DMS114 treated with DMSO at 0.1 percent for 48 hours (cell line): Measurements from ENCODE around the gene RER1.

Source experiments
- DNase-seq: peaks from one replicate; lab custom pipeline; 2025; ENCODE audit not compliant: unreplicated experiment; lab: John Stamatoyannopoulos, UW

Gene RER1

DNA sequence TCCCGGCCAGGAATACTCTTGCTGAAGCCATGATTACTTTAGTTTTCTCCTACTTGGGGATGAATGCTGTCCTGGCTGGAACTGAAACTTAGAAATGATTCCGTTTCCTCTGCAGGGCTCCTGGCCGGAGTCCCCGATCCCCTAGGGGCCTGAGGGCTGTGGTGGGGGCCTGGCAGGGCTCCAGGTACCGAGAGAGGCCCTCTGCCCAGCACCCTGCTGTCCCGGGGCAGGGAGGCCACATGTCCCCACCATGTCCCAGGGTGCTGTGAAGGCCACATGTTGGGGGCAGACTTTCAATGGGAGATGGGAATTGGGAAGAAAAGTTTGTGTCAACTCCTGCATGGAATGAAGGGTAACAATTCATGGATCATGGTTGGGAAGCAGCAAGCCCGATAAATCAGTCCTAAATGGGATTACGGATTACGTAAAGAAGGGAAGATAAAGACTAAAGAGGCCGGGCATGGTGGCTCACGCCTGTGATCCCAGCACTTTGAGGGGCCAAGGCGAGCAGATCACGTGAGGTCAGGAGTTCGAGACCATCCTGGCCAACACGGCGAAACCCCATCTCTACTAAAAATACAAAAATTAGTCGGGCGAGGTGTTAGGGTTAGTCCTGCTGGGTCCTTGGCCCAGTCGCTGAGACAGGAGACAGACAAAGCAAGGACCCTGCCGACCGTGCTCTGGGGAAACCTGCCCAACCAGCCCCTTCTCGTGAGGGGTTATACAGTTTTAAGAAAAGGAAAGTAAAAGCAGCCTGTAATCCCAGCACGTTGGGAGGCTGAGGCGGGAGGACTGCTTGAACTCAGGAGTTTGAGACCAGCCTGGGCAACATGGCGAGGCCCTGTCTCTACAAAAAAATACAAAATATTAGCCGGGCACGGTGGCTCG is 37.8 kb upstream of the RER1 start:
- DNase-seq = no peak

DNA sequence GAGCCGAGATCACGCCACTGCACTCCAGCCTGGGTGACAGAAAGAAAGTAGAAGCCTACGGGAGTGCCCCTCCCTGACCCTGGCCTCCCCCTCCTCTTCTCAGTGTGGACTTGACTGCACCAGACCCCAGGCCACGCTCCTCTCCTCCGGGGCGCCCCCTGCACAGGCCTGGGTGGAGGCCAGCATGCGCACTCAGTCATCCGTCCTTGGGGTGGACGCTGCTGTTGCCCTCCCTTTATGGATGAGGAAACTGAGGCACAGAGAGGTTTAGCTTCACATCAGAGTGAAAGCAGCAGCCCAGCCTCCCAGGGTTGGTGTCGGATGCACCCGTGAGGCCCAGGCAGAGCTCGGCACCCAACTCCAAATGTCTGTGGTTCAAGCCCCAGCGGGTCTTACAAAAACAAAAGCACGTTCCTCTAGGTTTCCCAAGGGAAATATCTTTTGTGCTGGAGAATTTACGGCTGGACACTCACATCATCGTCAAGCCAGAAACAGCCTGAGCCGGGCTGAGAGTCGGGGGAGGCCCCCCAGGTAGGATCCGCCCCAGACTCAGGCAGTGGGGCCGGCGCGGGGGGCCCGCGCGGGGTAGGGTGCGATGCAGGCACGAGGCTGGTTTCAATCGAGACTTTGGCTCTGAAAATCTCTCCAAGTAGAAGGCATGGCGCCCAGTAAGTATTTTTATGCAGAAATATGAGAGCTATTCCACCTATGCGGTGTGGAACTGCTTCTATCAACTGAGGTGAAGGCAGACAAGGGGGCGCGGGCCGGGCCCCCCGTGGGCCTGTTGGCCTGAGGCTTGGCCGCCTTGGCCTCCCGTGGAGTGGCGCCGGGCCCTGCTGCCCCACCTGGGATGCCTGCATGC is 36.9 kb upstream of the RER1 start:
- DNase-seq = no peak

DNA sequence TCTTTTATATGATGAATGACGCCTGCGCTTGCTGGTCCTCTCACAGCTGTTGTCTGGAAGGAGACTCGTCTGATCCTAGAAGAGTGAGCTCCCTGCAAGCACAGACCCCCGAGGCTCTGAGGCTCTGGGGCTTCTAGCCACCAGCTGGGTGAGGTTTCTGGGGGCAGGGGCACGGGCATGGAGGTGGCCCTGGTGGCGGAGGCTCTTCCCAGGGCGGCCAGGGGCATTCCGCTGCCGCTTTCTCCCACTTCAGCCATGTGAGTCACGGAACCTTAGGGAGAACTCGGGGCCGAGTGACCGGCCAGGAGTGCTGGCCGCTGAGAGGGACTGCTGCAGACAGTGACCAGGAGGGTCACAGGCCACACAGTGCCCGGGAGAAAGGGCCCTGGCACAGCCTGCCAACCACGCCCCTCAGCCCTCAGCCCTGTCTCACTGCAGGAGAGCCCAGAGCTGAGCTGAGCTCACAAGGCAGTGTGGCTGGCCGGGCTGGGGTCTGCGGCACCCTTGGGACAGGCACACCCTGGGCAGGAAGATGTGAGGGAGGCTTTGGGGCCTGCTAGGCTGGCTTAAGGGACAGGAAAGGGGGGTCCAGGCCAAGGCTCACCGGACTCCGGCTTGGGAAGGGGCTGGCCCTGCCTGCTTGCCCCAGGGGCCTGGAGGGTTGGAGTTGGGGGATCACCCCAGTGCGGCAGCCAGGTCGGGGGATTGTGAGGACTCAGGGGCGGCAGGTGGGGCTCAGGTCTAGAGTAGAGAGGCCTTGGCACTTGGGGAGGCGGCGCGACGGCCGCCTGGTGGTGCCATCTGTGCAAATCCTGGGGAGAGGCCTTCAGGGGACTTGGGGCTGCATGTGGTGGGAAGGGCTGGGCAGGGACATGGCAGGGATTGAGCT is 36.0 kb upstream of the RER1 start:
- DNase-seq = no peak

DNA sequence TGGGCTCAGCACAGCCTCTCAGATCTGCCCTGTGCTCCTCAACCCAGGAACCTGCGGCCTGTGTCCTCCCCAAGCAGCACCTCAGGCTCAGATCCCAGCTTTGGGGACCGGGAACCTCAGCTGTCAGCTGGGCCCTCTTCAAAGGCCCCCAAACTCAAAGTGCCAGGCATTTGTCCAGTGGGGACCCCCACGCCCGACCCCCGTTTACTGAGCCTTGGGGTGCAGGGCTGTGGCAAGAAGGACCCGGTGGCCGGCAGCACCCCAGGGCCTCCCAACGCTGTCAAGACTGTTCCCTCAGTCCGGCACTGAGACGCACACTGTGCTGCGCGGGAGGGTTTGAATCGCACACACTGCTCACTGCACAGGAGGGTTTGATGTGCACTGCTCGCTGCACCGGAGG is 35.2 kb upstream of the RER1 start:
- no peak for DNase-seq

DNA sequence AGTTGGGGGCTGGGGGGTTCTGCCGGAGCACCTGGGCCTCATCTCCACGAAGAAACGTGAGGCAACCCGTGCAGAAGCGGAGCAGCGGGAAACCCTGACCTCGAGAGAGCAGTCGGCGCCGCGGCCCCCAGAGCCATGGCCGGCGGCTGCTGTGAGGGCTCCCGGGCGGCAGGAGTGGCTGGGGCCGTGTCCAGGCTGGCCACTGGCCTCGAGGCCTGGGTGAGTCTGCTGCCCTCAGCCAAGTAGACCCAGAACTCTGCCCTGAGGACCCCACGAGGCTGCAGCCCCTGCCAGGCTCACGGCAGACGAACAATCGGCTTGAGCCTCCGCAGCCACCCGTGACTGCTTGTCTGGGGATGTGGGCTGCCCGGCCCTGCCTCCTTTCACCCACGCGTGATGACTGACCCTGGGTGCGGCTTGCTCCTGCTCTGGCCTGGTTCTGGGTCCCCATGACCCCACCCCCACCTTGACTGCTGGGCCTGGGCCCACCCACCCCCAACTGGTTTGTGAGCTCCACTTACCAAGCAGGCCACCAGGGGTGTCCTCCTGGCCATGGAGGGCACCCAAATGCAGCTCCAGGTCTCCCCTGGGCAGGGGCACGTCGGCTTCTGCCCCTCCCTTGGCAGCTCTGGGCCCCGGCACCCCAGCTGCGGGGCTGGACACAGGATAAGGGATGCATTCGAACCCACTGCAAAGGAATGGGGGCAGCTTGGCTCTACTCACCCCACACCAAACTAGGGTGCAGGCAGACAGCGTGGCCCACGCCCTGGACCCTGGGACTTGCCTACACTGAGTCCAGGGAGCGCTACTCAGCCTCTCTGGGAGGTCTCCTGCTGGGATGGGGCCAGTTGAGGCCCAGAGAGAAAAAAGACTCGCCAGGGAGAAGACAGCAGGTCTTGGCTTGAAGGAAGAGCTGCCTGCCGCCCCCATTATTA is 34.5 kb upstream of the RER1 start:
- DNase-seq = no peak

DNA sequence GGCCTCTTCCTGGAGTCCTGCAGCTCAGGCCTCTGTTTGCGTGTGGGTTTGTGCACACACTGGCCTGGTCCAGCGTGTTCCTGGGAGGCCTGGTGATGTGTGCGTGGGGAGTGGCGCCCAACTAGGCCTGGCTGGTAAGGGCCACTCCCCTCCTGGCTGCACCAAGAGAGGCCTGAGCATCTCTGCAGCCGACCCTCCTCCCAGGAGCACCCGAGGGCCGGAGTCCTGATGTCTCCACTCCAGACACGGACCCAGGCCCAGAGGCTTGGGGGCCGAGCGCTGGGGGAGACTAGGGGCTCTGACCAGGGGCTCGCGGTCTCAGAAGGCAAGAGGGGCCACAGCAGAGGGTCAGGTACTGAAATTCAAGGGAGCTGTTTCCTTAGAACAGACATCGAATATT is 33.6 kb upstream of the RER1 start:
- no peak for DNase-seq

DNA sequence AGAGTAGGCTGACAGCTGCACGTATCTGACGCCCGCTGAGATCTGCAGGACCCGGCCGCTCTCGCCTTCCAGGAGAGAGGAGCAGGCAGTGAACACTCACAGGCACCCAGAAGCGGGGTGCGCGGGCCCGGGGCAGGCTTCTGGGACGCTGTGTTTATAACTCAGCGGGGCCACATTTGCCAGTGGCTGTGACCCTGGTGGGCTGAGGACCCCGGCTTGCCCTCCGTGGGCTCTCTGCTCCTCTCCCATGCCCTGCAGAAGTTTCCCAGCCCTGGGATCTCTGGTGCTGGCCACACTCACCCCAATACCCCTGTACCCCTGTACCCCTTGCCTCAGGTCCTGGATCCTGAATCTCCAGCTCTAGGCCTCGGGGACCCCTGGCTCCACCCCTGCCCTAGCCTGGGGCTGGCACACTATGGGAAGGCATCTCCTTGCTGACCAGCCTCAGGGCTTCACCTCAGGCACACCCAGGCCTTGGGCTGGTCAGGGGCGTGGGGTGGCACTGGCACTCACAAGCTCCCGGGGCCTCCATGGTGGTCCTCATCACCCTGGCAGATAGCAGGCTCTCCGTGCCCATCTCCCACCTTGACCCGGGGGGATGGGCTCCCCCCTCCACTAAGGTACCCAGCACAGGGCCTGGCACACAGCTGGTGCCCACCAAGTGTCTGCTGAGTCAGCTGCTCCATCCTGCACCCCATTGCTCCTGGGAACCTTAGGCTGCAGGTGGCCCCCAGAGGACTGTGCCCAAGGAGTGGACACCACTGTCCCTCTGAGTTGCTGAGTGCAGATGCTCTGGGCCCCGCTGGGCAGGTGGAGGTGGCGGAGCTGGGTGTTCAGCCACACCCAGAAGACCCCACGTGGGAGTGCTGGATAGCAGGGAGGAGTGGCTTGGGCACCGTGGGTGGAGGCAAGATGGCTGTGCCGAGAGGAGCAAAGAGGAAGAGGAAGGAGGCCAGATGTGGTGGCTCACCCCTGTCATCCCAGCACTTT is 32.7 kb upstream of the RER1 start:
- no peak for DNase-seq

DNA sequence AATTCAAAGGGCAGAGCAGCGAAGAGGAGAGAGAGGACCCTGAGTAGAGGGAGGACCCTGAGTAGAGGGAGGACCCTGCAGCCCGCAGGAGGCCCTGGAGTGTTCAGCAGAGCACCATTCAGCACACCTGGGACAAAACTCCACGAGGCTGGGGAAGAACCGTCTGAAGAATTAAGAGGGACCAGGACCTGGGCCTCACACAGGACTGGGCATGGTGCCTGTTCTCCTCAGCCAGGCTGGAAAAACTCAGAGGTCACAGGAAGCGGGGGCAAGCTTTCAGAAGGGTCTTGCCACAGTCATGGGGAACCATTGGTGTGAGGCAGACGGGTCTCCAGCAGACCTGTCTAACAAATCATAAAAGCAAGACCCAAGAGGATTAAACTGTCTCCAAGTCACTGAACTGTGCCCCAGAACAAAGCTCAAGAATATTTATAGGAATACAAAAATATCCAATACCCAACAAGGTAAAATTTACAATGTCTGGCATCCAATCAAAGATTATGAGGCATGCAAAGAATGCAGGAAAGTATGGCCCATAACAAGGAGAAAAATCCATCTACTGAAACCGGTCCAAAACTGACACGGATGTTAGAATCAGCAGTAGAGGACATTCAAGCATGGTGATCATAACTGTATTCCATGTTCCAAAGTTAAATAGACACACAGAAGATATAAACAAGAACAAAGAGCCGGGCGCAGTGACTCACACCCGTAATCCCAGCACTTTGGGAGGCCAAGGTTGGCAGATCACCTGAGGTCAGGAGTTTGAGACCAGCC is 30.9 kb upstream of the RER1 start:
- DNase-seq = no peak

DNA sequence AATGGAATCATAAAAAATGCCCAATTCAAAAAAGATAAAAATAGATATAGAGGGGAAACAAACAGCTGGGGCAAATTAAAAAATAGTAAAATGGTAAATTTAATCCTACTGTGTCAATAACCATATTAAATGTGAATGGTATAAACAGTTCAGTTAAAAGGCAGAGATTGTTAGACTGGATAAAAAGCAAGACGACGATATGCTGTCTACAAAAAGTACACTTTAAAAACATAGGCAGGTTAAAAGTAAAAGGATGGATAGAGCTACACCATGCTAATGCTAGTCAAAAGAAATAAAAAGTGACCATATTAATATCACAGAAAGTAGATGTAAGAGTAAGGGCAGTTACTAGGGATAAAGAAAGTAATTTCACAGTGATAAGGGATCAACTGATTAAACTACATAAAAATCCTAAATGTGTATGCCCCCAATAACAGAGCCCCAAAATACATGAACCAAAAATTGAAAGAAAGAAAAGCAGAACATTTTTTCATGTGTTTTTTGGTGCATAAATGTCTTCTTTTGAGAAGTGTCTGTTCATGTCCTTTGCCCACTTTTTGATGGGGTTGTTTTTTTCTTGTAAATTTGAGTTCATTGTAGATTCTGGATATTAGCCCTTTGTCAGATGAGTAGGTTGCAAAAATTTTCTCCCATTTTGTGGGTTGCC is 27.7 kb upstream of the RER1 start:
- no peak for DNase-seq

DNA sequence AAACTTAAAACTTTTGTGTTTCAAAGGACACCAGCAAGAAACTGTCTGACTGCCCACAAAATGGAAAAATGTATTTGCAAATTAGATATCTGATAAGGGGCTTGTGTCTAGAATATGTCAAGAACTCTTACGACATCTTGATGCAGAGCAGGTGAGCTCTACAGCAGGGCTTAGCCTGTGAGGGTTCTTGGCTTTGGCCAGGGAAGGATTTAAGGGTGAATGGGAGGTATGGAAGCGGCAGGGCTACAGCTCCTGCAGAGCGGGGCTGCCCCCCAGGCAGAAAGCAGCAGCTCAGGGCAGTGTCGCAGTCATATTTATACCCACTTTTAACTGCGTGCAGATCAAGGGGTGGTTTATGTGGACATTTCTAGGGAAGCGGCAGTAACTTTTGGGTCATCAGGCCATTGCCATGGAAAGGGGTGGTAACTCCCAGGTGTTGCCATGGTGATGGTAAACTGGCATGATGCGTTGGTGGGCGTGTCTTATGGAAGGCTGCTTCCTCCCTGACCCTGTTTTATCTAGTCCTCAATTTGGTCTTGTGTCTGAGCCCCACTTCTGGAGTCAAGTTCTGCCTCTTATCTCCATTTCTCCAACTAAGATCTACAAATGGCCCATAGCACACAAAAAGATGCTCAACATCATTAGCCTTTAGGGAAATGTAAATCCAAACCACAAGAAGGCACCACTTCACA is 23.4 kb upstream of the RER1 start:
- no peak for DNase-seq

DNA sequence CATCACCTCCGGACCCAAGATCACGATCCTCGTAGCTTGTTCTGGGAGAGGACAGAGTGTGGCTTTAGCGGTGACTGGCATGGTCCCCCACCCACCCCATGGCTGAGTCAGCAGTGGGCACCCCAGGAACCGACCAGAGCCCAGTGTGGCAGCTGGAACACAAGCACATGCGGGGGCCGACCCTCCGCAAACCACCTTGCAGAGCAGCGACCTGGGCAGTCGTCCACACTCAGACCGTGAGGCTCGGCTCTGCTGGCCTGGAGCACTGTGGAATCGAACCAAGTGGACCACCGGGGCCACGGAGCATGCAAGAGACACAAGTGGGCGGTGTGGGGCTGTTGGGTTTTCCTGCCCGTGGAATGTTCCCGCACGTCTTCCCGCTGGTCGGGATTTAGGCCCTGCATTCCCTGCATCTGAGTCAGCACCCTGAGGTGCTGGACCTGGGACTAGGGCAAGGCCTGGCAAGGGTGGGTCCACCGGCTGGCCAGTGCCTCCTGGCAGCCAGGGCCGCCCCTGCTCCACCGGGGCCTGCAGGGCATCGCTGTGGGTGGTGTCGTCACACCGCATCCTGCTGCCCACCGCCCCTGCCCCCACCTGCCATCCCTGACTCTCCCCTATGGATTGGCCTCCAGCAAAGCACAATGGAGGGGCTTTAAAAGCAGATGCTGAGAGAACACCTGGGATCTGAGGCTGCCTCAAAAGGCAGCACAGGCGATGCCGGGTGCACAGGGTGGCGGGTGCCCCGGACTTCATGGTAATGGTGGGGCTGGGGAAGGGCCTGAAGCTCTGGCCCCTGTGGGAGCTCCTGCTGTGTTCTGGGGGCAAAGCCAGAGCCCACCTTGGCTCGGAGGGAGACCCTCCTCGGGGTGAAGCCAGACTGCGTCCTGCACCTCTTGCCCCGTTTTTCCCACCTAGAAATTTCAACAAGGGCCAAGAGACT is 18.8 kb upstream of the RER1 start:
- DNase-seq = no peak

DNA sequence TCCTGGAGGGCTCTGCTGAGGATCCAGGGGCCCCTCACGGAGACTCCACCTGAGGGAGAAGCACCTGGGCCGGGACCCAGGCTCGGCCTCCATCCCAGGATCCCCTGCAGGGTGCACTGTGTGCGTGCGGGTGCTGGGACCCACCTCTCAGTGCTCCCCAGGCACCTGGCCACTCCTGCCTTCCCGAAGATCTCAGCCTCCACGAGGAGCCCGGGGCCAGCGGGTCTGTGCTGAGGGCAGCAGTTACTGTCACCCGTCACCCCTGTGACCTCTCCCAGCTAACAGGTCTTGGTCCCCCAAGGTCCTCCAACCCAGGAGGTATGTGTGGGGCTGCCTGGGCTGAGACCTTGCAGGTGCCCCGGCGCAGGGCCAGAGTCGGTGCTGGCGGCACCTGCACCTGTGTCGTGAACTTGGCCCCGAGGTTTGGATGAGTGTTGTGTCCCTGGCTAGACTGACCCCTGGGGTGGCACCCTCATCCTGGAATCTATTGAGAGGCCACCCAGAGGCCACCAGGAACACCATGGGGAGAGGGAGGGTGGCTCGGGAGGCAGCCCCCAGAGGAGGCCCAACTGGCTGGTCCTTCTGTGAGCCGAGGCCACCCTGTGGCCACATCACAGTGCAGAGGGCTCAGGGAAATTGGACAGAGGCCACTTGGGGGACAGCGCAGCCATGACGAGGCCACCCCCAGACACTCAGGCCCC is 17.9 kb upstream of the RER1 start:
- no peak for DNase-seq

DNA sequence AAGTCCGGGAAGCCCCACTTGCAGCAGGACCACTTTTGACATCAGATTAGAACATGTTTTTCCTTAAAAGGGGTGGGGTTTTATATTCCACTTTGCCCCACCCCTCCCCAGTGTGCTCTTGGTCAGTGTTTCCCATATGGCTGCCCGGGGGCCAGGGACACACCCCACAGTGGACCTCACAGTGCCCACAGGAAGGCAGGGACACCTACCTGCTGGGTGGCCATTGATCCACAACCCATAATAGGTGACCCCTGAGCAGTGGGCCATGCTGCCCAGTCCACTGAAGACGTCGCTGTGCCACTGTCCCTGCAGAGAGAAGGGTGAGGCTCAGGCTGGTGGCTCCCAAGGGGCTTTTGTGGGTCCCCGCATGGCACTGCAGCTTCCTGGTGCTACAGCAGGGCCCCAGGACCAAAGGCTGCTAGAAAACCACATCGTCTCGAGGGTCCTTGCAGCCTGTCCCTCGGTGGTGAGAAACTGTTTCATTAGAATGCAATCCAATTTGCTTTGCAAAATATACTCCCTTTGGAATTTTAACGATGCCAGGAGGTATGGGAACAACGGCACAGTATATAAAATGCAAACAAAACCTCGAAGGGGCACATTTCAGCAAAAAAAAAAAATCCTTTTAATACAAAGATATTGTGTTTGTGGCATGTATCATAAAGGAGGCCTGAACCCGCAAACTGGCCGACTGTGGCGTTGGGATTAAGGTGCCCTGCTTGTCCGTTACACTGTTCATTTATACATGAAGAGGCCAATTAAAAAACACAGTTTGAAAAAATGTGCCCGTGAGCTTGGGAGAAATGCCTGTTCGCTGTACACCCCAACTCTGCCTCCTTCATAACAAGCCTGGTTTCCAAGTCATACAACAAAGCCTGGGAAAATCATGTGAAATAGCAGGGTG is 17.1 kb upstream of the RER1 start:
- no peak for DNase-seq

DNA sequence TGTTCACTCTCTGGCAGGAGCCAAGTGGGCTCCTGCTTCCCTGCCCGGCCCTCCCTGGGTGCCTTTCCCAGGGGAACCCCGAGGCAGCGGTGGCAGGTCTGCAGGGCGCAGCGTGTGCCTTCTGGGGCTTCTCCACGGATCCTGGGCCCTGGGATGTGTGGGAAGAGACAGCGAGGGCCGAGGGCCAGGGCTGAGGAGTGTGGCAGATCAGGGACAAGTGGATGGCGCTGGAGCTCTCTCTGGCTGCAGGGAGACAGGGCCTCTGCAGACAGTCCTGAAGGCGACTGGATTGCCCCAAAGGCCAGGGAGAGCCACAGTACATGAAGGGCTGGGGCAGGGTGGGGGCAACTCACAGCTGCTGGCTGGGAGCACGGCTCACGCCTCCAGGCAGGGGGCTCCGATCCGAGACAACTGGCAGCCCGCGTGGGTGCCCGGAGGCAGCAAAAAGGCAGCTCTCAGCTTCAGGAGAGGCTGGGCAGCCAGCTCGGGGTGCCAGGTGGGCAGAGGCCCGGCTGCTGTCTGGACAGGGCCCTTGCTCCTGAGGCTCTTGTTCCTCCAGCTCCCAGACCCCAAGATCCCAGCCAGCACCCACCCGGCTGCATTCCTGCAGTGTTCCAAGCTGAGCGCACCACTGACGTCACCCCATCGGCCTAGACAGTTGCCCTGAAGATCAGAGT is 16.3 kb upstream of the RER1 start:
- DNase-seq = no peak
